ENCODE measurements around the gene ARHGEF19. TPM values are rescaled to one million over a fixed set of nuclear protein-coding genes. Genes with fewer than 3 reads are reported as not detected.

Gene ARHGEF19
- total RNA-seq, 1 donor from 2014 or later: 151 TPM

DNA sequence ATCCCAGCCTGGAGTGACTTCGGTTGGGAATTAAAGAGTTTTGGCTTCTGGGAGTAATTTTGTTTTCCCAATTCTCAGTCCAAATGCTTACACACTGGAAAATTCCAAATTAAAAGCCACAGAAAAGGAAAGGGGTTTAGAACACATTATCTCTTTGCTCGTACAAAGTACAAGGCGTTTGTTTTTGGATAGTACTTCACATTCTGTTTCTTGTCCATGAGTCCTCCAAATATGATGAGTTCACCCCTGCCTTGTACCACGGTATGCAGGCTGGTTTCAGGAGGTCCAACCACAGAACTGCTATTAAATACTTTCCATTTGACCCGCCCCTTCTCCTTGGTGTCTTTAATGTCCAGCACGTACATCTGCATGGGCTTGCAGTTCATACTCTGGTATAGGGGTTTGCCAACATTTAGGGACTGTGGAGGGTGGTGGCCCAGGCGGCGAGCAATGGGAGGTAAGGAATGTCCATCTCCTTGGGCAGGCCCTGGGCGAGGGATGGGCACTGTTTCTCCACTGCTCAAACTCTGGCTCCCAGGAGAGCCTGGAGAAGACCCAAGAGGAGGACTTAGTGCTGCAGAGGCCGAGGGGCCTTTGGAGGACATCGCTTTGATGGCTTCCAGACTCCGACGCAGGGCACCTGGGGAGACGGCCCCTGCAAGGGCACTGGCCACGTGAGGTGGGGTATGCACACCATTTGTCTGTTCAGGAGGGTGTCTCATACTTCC is 38.2 kb upstream of the ARHGEF19 start:
- Mint-ChIP-seq H3K4me1 (ENCODE audit: low read depth) (peaks cover 27% of the 10 kb centered on the region), H3K36me3 (ENCODE audit: insufficient read depth) (peaks cover 23% of the 10 kb centered on the region), H3K9me3 (ENCODE audit: low read depth) (no peaks in the 10 kb centered on the region), H3K27ac (no peak overlapping the region), H3K4me3 (ENCODE audit: low read depth) (no peak overlapping the region), H3K27me3 (no peaks in the 10 kb centered on the region)
- TF ChIP-seq, protein P1, sequence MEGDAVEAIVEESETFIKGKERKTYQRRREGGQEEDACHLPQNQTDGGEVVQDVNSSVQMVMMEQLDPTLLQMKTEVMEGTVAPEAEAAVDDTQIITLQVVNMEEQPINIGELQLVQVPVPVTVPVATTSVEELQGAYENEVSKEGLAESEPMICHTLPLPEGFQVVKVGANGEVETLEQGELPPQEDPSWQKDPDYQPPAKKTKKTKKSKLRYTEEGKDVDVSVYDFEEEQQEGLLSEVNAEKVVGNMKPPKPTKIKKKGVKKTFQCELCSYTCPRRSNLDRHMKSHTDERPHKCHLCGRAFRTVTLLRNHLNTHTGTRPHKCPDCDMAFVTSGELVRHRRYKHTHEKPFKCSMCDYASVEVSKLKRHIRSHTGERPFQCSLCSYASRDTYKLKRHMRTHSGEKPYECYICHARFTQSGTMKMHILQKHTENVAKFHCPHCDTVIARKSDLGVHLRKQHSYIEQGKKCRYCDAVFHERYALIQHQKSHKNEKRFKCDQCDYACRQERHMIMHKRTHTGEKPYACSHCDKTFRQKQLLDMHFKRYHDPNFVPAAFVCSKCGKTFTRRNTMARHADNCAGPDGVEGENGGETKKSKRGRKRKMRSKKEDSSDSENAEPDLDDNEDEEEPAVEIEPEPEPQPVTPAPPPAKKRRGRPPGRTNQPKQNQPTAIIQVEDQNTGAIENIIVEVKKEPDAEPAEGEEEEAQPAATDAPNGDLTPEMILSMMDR (IDR thresholded peaks at IDR 0.05; ENCODE audit: unreplicated experiment): no peak
- DNase-seq (ENCODE audit: low spot score, unreplicated experiment): no peak

GRCh38 chr1:16249596-16250241 is 37.3 kb upstream of the ARHGEF19 start:
- no peaks in the 10 kb centered on the region for H3K9me3 Mint-ChIP-seq (ENCODE audit: low read depth)
- no peak overlapping the region for H3K4me3 Mint-ChIP-seq (ENCODE audit: low read depth)
- H3K36me3 Mint-ChIP-seq (ENCODE audit: insufficient read depth): peaks cover 20% of the 10 kb centered on the region
- H3K4me1 Mint-ChIP-seq (ENCODE audit: low read depth): peaks cover 27% of the 10 kb centered on the region
- TF ChIP-seq, protein P1 (IDR thresholded peaks at IDR 0.05; ENCODE audit: unreplicated experiment): no peak
- peak overlapping the region; percentile 56 for H3K27ac Mint-ChIP-seq
- DNase-seq (ENCODE audit: low spot score, unreplicated experiment): no peak
- no peaks in the 10 kb centered on the region for H3K27me3 Mint-ChIP-seq

DNA sequence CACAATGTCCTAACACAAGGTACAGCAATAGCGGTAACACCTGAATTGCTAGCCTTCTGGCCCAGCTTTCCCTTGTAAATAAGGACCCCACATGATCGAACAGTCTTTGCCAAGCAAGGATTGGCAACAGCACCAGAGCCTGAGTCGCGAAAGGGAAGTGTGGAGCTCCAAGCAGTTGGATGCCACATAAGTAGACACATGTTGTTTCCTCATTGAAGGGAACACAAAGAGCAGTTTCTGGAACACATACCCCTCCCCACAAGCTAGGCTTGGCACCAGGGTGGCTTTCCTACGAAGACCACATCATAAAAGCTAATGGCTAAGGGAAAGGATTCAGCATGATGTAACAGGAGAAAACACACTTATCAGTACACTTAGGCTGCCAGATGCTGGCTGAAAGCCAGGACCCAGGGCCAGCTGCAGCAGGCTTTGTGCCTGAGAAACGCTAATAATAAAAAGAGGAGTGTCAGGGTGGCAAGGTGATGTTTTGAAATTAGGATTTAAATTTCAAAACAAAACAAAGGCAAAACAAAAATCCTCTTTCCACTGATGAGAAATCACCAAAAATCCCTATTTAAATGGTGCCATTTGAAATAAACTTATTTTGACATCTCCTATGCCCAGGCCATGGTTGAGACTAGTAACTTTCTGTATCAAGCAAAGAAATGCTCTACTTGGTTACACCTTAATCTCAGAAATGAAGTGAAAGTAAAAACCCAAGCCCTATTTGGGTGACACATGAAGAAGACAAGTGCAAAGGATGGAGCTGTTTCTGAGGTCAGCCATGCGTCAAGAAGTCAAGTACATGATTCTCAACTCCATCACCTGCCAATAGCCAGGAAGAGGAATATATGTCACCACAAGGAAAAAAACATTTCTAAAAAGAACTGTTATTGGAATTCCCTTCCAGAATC is 36.4 kb upstream of the ARHGEF19 start:
- H3K4me3 Mint-ChIP-seq (ENCODE audit: low read depth): no peak overlapping the region
- no peak for DNase-seq (ENCODE audit: low spot score, unreplicated experiment)
- no peaks in the 10 kb centered on the region for H3K9me3 Mint-ChIP-seq (ENCODE audit: low read depth)
- peak overlapping the region; percentile 45 for H3K27ac Mint-ChIP-seq
- peaks cover 14% of the 10 kb centered on the region for H3K36me3 Mint-ChIP-seq (ENCODE audit: insufficient read depth)
- H3K27me3 Mint-ChIP-seq: no peaks in the 10 kb centered on the region
- H3K4me1 Mint-ChIP-seq (ENCODE audit: low read depth): peaks cover 29% of the 10 kb centered on the region
- TF ChIP-seq, protein P1 (IDR thresholded peaks at IDR 0.05; ENCODE audit: unreplicated experiment): no peak

DNA sequence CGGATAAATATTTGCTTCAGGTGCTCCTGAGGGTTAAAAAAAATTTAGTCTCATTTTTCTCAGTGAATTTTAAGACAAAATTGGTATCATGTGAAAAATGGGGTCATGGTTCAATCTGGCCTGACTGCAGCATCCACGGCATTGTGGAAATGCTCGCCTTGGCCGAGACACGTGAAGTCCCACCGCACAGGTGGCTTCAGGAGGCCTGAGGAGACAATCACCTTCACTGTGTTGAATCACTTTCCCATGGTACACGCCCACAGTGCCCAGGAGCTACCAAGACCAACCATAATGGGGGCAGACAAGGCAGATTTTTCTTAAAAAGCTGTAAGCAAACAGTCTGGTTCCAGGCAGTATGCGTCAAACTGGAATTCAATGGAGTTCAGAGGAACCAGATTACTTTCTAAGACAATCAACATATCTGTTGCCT is 35.6 kb upstream of the ARHGEF19 start:
- no peak for DNase-seq (ENCODE audit: low spot score, unreplicated experiment)
- H3K27ac Mint-ChIP-seq: no peak overlapping the region
- TF ChIP-seq, protein P1 (IDR thresholded peaks at IDR 0.05; ENCODE audit: unreplicated experiment): no peak
- no peaks in the 10 kb centered on the region for H3K9me3 Mint-ChIP-seq (ENCODE audit: low read depth)
- peaks cover 26% of the 10 kb centered on the region for H3K4me1 Mint-ChIP-seq (ENCODE audit: low read depth)
- no peaks in the 10 kb centered on the region for H3K27me3 Mint-ChIP-seq
- H3K4me3 Mint-ChIP-seq (ENCODE audit: low read depth): no peak overlapping the region
- peaks cover 12% of the 10 kb centered on the region for H3K36me3 Mint-ChIP-seq (ENCODE audit: insufficient read depth)

GRCh38 chr1:16247441-16247840 is 35.0 kb upstream of the ARHGEF19 start:
- no peak for DNase-seq (ENCODE audit: low spot score, unreplicated experiment)
- no peaks in the 10 kb centered on the region for H3K9me3 Mint-ChIP-seq (ENCODE audit: low read depth)

More at GRCh38 chr1:16247441-16247840, 35.0 kb upstream of the ARHGEF19 start:
- H3K36me3 Mint-ChIP-seq (ENCODE audit: insufficient read depth): peaks cover 10% of the 10 kb centered on the region
- no peaks in the 10 kb centered on the region for H3K27me3 Mint-ChIP-seq
- H3K4me1 Mint-ChIP-seq (ENCODE audit: low read depth): peaks cover 22% of the 10 kb centered on the region
- H3K4me3 Mint-ChIP-seq (ENCODE audit: low read depth): no peak overlapping the region
- TF ChIP-seq, protein P1 (IDR thresholded peaks at IDR 0.05; ENCODE audit: unreplicated experiment): no peak
- H3K27ac Mint-ChIP-seq: no peak overlapping the region
